LNCAP (cell line): ENCODE data around the gene EPG5.

Experiments used
- CTCF ChIP-seq: fragments of 450-650 bp; IDR thresholded peaks from 2 replicates; pipeline ENCODE4 v1.5.1; 2017; ENCODE audit warnings: mild to moderate bottlenecking

EPG5 gene

GRCh38 chr18:45901654-45902210 lies 65.4 kb downstream of the EPG5 start:
- TF ChIP-seq CTCF = no peak

GRCh38 chr18:45900623-45901022 lies 66.5 kb downstream of the EPG5 start:
- no peak for TF ChIP-seq CTCF

- no peak for TF ChIP-seq CTCF
Measured at GRCh38 chr18:45896991-45897390, 70.1 kb downstream of the EPG5 start.

- TF ChIP-seq CTCF = no peak
Measured at GRCh38 chr18:45896452-45896851, 70.7 kb downstream of the EPG5 start.

GRCh38 chr18:45895339-45895738 lies 71.8 kb downstream of the EPG5 start:
- TF ChIP-seq CTCF = no peak

- no peak for TF ChIP-seq CTCF
Measured at GRCh38 chr18:45894818-45895217, 72.3 kb downstream of the EPG5 start.

GRCh38 chr18:45891806-45892205 lies 75.3 kb downstream of the EPG5 start:
- no peak for TF ChIP-seq CTCF

GRCh38 chr18:45890606-45891005 lies 76.5 kb downstream of the EPG5 start:
- no peak for TF ChIP-seq CTCF
